Mucosa of descending colon (tissue), 3 donors: ENCODE results near the gene NUPR1. TPM values are rescaled to one million over a fixed set of nuclear protein-coding genes. Genes with fewer than 3 reads are reported as not detected.
"Not testable (repeated sequence)": the region's sequence is repeated elsewhere in the genome, so short reads cannot be mapped to it uniquely, and the experiment has no call there.

Experiments used
- ATAC-seq: fragments of 200-7000 bp; cut with Tn5 transposase; one replicate; pipeline ENCODE4 v1.9.1; 2020; ENCODE audit warnings: mild to moderate bottlenecking, moderate library complexity
- DNase-seq, 3 donors: peaks; one replicate each; pipeline ENCODE4 v3.0.0-alpha.2; 2020
- H3K36me3 ChIP-seq: fragments of 200-600 bp; one replicate; pipeline ENCODE4 v1.8.0; 2021; ENCODE audit warnings: low read depth, mild to moderate bottlenecking
- H3K4me1 ChIP-seq: fragments of 200-600 bp; one replicate; pipeline ENCODE4 v1.8.0; 2021; ENCODE audit warnings: low read depth, mild to moderate bottlenecking
- H3K4me3 ChIP-seq: fragments of 200-600 bp; one replicate; pipeline ENCODE4 v1.8.0; 2021; ENCODE audit warnings: mild to moderate bottlenecking
- H3K9me3 ChIP-seq: fragments of 200-600 bp; one replicate; pipeline ENCODE4 v1.8.0; 2021; ENCODE audit warnings: mild to moderate bottlenecking
- intact Hi-C, 2 donors: fragments of 100-400 bp; cut with DNase I in 1 of 2; cut with micrococcal nuclease in 1 of 2; formaldehyde crosslinking; loops; one replicate each; pipeline versions ENCODE4 v1.11.0 to v1.11.1; 2022; cut with DNase I, micrococcal nuclease
- total RNA-seq, 3 donors: library from RNA; stranded (reverse); fragmentation: NEBNext Ultra II Directional in 2 of 3; extraction: Animal tissue kit (Norgen Biotek cat#: 25700) in 2 of 3; gene quantifications; one replicate each; pipeline versions ENCODE4 v1.2.1 to v1.2.4, GENCODE V29; 2021 to 2023
- TF ChIP-seq, protein P1 (sequence below): fragments of 200-600 bp; IDR thresholded peaks from one replicate; pipeline ENCODE4 v1.8.0; 2022; ENCODE audit warnings: antibody characterized with exemption, mild to moderate bottlenecking
- donor health status: DM: no; HTN: no; CAD: no; lungs with moderate emphysema.
- donor health status: DM: no; HTN: no; CAD: no.
- donor health status: DM: no; HTN: yes; CAD: no.

Gene NUPR1
- total RNA-seq, 3 donors from 2014 or later = 51.7 to 145 (median 129) TPM

DNA sequence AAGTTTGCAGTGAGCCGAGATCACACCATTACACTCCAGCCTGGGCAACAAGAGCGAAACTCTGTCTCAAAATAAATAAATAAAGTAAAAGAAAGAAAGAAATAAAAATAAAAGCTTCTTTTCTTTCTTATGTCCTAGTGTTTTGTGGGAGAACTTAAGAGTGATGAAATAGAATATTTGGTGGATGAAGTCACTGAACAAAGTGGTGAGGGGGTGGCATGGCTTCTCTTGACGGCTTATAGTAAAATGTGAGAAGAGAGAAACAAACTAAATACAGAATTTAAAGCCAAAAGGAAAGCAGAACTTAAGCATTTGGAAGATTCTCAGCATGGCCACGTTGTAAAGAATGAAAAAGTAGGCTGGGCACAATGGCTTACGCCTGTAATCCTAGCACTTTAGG, 30.2 kb upstream of the NUPR1 start:
- DNase-seq = no peak
- Histone ChIP-seq H3K36me3 (no peaks in the 10 kb centered on the region), H3K9me3 (peaks cover 9% of the 10 kb centered on the region), H3K4me3 (no peak overlapping the region), H3K4me1 (no peaks in the 10 kb centered on the region)
- ATAC-seq = no peak
- TF ChIP-seq, protein P1, sequence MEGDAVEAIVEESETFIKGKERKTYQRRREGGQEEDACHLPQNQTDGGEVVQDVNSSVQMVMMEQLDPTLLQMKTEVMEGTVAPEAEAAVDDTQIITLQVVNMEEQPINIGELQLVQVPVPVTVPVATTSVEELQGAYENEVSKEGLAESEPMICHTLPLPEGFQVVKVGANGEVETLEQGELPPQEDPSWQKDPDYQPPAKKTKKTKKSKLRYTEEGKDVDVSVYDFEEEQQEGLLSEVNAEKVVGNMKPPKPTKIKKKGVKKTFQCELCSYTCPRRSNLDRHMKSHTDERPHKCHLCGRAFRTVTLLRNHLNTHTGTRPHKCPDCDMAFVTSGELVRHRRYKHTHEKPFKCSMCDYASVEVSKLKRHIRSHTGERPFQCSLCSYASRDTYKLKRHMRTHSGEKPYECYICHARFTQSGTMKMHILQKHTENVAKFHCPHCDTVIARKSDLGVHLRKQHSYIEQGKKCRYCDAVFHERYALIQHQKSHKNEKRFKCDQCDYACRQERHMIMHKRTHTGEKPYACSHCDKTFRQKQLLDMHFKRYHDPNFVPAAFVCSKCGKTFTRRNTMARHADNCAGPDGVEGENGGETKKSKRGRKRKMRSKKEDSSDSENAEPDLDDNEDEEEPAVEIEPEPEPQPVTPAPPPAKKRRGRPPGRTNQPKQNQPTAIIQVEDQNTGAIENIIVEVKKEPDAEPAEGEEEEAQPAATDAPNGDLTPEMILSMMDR = no peak
- intact Hi-C loops = no loop called here

DNA sequence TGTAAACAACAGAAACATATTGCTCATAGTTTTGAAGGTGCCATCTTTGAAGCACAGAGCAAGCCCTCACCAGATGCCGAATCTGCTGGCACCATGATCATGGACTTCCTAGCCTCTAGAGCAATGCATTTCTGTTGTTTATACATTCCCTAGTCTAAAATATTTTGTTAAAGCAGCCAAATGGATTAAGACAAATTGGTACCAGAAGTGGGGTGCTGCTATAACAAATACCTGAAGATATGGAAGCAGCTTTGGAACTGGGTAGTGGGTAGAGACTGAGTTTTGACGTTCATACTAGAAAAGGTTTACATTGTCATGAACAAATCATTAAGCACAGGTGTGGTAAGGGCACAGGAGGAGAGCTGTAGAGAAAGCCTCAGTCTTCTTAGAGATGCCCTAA, 28.5 kb upstream of the NUPR1 start:
- TF ChIP-seq, protein P1 = no peak
- H3K9me3 ChIP-seq = peaks cover 9% of the 10 kb centered on the region
- no peak for DNase-seq
- H3K4me1 ChIP-seq = no peaks in the 10 kb centered on the region
- no peaks in the 10 kb centered on the region for H3K36me3 ChIP-seq
- H3K4me3 ChIP-seq = no peak overlapping the region
- intact Hi-C loops = no loop called here
- ATAC-seq = no peak

DNA sequence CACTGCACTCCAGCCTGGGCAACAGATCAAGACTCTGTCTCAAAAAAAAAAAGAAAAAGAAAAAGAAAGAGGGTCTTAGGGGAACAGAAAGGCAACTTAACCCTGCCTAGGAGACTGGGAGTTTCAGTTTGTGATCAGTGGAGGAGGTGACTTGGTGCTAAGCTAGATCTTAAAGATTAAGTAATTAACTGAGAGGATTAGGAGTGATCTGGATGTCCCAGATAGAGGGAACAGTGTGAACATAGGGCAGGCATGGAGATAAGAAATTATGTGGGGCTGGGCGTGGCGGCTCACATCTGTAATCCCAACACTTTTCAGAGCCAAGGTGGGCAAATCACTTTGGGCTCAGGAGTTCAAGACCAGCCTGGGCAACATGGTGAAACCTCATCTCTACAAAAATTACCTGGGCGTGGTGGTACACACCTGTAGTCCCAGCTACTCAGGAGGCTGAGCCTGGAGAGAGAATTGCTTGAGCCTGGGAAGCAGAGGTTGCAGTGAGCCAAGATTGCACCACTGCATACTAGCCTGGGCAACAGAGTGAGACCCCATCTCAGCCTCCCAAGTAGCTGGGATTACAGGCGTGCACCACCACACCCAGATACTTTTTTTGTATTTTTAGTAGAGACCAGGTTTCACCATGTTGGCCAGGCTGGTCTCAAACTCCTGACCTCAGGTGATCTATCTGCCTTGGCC, 27.6 kb upstream of the NUPR1 start:
- DNase-seq, intact Hi-C loops, H3K9me3 ChIP-seq, ATAC-seq, H3K4me3 ChIP-seq, H3K36me3 ChIP-seq, H3K4me1 ChIP-seq: not testable (repeated sequence)

DNA sequence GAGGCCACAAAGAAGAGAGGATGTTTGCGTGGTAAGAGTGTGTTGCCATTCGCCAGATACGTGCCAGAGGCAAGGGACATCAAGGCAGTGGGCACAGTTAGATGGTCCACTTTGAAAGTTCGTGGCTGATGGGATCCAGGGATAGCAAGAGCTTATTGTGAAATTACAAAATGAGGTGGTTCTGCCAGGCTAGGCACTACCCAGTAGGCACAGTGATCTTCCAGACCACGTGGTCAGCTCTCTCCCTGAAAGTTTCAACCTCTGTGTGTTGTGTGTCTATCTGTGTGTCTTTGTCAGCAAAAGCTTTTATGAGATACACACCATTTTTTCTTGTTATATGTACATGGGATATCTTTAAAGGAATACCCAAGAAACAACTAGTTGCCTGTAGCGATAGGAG, 24.4 kb upstream of the NUPR1 start:
- H3K4me1 ChIP-seq = no peaks in the 10 kb centered on the region
- DNase-seq (no peak), ATAC-seq (no peak)
- no peaks in the 10 kb centered on the region for H3K36me3 ChIP-seq
- peaks cover 9% of the 10 kb centered on the region for H3K9me3 ChIP-seq
- intact Hi-C loops = no loop called here
- TF ChIP-seq, protein P1 = no peak
- H3K4me3 ChIP-seq = no peak overlapping the region

DNA sequence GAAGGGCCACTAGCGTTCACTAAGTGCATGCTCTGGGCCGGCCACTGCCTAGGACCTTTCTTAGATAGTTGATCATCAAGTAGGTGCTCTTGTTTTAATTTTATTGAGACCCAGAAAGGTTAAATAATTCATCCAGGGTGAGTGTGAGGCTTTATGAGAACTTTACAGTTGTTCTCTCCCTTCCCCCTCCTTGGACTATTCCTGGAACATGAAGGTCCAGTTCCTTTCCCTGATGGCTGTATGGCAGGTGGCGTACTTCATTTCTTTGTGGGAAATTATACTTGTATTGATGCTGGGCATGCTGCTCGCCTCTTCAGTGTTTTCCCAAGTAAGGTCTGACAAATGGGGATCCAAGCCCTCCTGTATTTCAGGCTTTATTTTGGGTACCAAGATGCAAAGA, 23.4 kb upstream of the NUPR1 start:
- H3K4me3 ChIP-seq = no peak overlapping the region

DNA sequence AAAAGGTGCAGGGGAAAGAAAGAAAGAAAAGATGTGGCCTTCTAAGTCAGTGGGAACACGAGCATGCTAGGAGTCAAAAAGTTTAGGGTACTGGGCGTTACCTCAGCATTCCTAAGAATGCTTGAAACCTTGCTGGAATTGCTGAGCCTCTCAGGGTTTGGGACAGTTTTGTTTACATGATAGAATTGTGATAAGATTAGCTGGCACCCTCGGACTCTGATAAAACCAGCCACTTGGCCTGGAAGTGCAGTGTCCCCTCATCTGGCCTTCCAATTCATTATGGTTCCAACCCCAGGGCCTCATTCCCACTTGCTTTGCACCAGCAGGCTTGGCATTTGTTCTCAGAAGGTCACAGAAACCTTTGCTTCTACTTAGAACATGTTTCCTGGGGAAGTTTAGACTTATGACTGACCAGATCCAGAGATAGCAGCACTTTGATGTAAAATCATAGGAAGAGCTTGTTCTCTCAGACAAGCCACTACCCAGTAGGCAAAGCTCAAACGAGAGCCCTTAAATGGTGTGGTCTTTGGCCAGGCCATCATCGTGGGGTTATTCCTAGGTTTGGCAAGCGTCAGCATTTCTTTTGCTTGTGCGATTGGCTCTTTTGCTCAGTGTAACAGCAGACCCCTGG, 22.9 kb upstream of the NUPR1 start:
- peaks cover 3% of the 10 kb centered on the region for H3K4me1 ChIP-seq
- no peak for ATAC-seq
- TF ChIP-seq, protein P1 = no peak
- H3K9me3 ChIP-seq = peaks cover under 1% of the 10 kb centered on the region
- H3K36me3 ChIP-seq = no peaks in the 10 kb centered on the region
- intact Hi-C loops = no loop called here
- no peak for DNase-seq
- no peak overlapping the region for H3K4me3 ChIP-seq

More for the DNA sequence above, 23.4 kb upstream of the NUPR1 start:
- no peak for DNase-seq
- Histone ChIP-seq H3K4me1 (no peaks in the 10 kb centered on the region), H3K36me3 (no peaks in the 10 kb centered on the region), H3K9me3 (peaks cover 6% of the 10 kb centered on the region)
- no peak for ATAC-seq
- TF ChIP-seq, protein P1 = no peak
- intact Hi-C loops = no loop called here
